Measurements from ENCODE around the gene OSM. TPM values are rescaled to one million over a fixed set of nuclear protein-coding genes. Genes with fewer than 3 reads are reported as not detected.

Gene OSM
- total RNA-seq, 3 donors from 2014 or later = 0.41 to 1.0 TPM; not detected in 1

GRCh38 chr22:30272781-30273601, 6.3 kb upstream of the OSM start:
- Histone ChIP-seq H3K4me3 (no peak overlapping the region), H3K36me3 (ENCODE audit: low read depth) (no peaks in the 10 kb centered on the region), H3K9me3 (no peaks in the 10 kb centered on the region), H3K4me1 (ENCODE audit: low read depth) (peaks cover 2% of the 10 kb centered on the region)
- intact Hi-C loops (cut with DNase I, micrococcal nuclease) = no loop called here
- no peak for DNase-seq
- ATAC-seq = no peak
- TF ChIP-seq CTCF (IDR thresholded peaks at IDR 0.05) = no peak

GRCh38 chr22:30270832-30271231, 4.2 kb upstream of the OSM start:
- TF ChIP-seq CTCF (IDR thresholded peaks at IDR 0.05) = no peak
- intact Hi-C loops (cut with DNase I, micrococcal nuclease) = no loop called here
- Histone ChIP-seq H3K9me3 (no peaks in the 10 kb centered on the region), H3K4me1 (ENCODE audit: low read depth) (no peaks in the 10 kb centered on the region), H3K4me3 (no peak overlapping the region), H3K36me3 (ENCODE audit: low read depth) (no peaks in the 10 kb centered on the region)
- peak in 2 of 3 donors; percentile 41 to 83 for DNase-seq
- ATAC-seq = peak; percentile 31

- H3K36me3 ChIP-seq (ENCODE audit: low read depth) = no peaks in the 10 kb centered on the region
- DNase-seq (no peak), ATAC-seq (no peak)
- H3K9me3 ChIP-seq = no peaks in the 10 kb centered on the region
- intact Hi-C loops (cut with DNase I, micrococcal nuclease) = loop anchor here in 1 of 2 donors (5.0 kb wide), 1 partner anchor 114 kb away; no protein-coding TSS in a partner anchor
- no peak overlapping the region for H3K4me3 ChIP-seq
- H3K4me1 ChIP-seq (ENCODE audit: low read depth) = no peaks in the 10 kb centered on the region
- no peak for TF ChIP-seq CTCF (IDR thresholded peaks at IDR 0.05)
Measured at GRCh38 chr22:30268331-30268730, 1.7 kb upstream of the OSM start.

GRCh38 chr22:30267382-30268302, 991 bp upstream of the OSM start:
- ATAC-seq = no peak
- intact Hi-C loops (cut with DNase I, micrococcal nuclease) = loop anchor here in 1 of 2 donors (5.0 kb wide), 1 partner anchor 115 kb away; no protein-coding TSS in a partner anchor
- TF ChIP-seq CTCF (IDR thresholded peaks at IDR 0.05) = no peak
- Histone ChIP-seq H3K36me3 (ENCODE audit: low read depth) (no peaks in the 10 kb centered on the region), H3K4me3 (no peak overlapping the region), H3K9me3 (no peaks in the 10 kb centered on the region), H3K4me1 (ENCODE audit: low read depth) (peaks cover 6% of the 10 kb centered on the region)
- peak in 2 of 3 donors; percentile 23 to 62 for DNase-seq

- Histone ChIP-seq H3K4me1 (ENCODE audit: low read depth) (peaks cover 6% of the 10 kb centered on the region), H3K36me3 (ENCODE audit: low read depth) (no peaks in the 10 kb centered on the region), H3K4me3 (no peak overlapping the region), H3K9me3 (no peaks in the 10 kb centered on the region)
- DNase-seq (peak in 2 of 3 donors; percentile 69 to 89), ATAC-seq (peak; percentile 71)
- no peak for TF ChIP-seq CTCF (IDR thresholded peaks at IDR 0.05)
- intact Hi-C loops (cut with DNase I, micrococcal nuclease) = loop anchor here in 1 of 2 donors (5.0 kb wide), 1 partner anchor 116 kb away; no protein-coding TSS in a partner anchor
Measured at GRCh38 chr22:30265823-30266444, 717 bp downstream of the OSM start.
